Stimulated activated CD4-positive, alpha-beta T cell treated with anti-CD3 and anti-CD28 coated beads, Interleukin-4, amount 100 ng/mL, for 48 hours (primary cell): Measurements from ENCODE around the gene BANK1.
"Not testable (repeated sequence)": the region's sequence is repeated elsewhere in the genome, so short reads cannot be mapped to it uniquely, and the experiment has no call there.

Experiments
- DNase-seq, 2 donors: peaks; one replicate each; pipeline ENCODE4 v3.0.0-alpha.2; 2020; ENCODE audit warnings: low read depth in 2 of 2

The BANK1 gene

GRCh38 chr4:101888472-101888871 is 97.9 kb downstream of the BANK1 start:
- no peak for DNase-seq

- not testable (repeated sequence) for DNase-seq
Measured at GRCh38 chr4:101905527-101905926, 115.0 kb downstream of the BANK1 start.

DNA sequence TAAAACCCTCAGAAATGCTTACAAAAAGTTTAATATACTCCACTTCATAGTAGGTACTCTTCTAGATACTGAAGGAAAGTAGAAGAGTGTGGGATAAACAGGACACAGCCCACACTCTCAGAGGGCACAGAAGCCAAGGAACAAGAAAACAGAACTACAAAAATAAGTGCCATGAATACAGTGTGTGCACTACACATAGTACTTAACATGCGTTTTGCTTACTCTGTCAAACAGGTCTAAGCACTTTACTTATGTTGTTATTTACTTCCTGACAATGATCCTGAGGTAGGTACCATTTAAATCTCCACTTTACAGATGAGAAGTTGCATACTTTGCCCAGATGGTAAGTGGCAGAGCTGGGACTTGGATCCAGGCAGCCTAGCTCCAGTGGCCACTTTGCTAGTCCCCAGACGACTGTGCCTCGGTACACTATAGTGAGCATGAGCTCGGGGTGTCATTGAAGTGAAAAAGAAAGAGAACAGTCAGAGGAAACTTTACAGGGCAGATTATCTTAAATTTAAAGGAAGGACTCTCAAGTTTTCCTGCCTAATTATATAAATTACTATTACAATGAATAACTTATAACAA is 120.3 kb downstream of the BANK1 start:
- DNase-seq = no peak

DNA sequence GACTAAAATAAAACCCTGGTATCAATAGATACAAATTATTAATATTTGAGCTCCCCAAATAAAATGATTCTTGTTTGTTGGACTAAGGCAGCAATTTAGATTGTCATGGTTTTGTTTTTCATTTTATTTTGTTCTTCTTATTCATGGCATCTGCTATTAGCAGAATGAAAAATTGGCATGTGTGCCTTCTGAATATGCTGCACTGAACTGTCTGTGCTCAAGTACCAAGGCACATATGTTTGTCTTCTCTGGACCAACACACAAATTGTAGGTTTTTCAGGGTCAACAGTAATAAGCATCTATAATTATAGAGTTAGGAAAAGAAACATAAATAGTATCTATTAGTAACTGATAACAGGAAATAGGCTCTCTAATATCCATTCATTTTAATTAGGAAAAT is 121.1 kb downstream of the BANK1 start:
- DNase-seq = no peak

DNA sequence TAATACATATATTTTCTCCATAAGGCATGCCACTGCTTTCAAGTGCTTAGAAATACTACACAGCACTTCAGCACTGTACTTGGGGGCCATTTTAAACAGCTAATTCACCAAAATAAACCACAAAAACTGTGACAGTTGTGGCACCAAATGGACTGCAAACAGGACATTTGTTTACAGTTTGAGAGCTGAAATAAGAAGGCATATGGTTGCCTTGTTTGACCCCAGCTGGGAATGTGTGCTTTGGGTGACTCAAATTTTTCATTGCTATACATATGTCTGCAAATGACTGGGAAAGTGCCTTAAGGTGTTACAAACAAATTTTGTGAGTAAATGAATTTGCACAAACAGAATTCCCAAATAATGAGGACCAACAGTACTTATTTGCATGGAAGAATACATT is 124.2 kb downstream of the BANK1 start:
- DNase-seq = no peak

DNA sequence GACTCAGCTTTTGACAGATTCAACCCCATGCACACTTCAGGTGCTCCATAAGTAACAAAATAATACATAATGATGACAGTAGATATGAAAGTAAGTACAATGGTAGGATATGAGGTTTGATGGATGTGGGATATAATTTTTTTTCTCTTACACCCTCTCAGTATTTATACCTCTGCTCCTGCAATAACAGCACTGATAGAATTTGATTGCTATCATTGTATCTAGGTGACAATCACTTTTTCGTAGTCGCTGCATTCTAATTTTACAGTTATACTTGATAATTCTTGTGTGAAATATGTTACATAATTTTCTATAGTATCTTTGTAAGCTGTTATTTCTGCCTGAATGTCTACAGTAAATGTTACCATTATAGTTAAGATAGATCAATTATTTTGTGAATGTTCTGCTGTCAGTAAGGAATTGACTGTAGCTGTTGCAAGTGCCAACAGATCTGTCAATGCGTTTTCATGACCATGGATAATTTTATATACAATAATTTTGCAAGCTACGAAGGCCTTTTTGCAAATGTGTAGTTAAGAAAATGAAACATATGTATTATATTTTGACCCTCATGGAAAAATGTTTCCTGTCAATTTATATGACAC is 128.9 kb downstream of the BANK1 start:
- DNase-seq = no peak

DNA sequence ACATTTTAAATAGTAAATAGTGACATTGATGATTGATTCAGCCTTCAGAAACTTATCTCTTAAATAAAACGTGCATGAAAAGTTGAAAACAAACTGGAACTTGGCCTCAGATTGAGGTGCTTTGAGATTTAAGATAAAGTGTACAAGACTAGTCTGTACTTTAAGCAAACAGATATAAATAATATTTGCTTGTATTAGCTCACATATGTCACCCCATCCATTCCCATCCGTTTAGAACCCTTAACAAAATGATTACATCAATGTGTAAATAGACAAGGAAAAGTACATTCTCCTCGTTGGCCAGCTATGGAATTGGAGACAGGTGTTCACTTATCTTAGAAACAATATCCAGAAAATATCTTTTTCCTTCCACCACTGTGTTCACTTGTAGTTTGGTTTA is 130.8 kb downstream of the BANK1 start:
- no peak for DNase-seq

GRCh38 chr4:101931619-101932018 is 141.1 kb downstream of the BANK1 start:
- DNase-seq = no peak

- DNase-seq = no peak
Measured at GRCh38 chr4:101933855-101934254, 143.3 kb downstream of the BANK1 start.

GRCh38 chr4:101938836-101939235 is 148.3 kb downstream of the BANK1 start:
- DNase-seq = no peak

GRCh38 chr4:101941816-101942358 is 151.4 kb downstream of the BANK1 start:
- DNase-seq = no peak

GRCh38 chr4:101942891-101943290 is 152.4 kb downstream of the BANK1 start:
- DNase-seq = no peak

DNA sequence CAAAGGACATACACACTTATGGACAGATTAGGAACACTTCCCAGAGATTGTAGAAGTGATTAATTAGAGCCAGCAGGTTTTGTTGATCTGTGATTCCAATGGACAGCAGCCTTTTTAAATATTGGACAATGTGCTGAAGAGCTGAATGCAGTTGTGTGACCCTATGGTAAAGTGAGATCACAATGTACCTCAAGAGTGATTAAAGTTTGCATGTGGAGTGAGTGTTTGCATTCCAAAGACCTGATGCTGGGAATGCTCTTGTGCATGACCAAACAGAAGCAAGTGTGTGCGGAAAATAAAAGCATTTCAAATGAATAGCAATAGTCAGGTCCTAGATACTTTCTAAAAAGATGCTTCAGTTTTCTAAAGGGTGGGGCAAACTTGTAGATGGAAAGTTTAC is 154.1 kb downstream of the BANK1 start:
- no peak for DNase-seq

DNA sequence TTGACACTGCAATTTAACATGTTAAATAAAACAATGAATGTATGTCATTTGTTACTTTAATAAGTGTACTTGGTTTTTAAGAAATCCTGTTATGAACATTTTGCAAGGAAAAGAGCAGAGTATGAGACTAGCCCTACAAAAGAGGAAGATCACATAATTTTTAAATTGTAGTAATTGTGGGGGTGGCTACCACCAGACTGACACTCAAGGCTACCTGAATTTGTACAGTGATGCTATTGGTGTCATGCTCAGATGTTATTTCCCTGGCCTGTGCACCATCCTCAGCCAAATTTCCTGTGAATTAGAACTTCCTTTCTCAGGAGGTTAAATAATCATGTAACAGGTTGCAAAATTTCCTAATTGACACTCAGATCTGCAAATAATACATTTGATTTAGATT is 157.5 kb downstream of the BANK1 start:
- no peak for DNase-seq

DNA sequence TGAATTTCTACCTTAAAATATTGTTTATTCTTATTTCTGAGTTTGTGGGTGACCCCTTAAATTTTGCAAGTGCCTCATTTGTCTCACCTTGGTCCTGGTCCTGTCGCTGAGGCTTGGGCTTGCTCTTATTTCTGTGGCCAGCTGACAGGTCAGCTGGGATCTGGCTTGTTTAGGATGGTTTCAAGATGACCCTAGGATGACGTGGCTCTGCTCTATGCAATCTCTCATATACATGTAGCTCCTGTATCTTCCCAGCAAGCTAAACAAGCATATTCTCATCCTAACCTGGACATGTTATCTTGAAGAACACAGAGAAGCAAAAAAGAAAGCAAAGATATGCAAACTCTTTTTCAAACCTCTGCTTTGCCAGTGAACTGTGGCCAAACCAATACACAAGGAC is 158.4 kb downstream of the BANK1 start:
- DNase-seq = no peak

- no peak for DNase-seq
Measured at GRCh38 chr4:101950258-101950979, 159.9 kb downstream of the BANK1 start.

DNA sequence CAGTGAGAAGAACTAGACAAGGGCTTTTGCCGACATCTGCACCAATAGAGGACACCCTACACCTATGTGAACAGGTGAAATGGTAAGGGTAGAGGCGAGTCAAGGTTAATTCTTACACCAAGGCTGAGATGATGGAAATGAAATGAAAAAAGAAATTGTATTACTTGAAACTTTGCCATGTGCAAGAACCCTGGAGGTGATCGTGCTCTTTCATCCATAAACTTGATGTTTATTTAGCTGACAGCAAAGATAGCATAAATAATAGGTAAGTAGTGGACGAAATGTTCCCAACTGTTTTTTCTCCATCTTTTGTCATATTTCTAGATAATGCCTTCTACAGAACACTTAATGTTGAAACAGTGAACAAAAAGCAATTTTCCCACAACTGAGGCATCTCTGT is 162.5 kb downstream of the BANK1 start:
- no peak for DNase-seq

DNA sequence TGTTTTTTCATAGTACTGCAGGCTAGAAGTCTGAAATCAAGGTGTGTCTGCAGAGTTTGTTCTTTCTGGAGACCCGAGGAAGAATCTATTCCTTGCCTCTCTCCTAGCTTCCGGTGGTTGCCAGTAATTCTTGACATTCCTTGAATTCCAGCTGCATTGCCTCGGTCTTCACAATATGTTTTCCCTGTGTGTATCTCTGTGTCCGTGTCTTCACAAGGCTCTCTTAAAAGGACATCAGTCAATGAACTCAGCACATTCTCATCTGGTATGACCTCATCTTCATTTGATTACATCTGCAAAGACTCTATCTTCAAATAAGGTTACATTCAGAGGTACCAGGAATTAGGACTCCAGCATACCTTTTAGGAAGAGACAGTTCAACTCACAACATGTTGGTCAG is 163.4 kb downstream of the BANK1 start:
- DNase-seq = no peak

DNA sequence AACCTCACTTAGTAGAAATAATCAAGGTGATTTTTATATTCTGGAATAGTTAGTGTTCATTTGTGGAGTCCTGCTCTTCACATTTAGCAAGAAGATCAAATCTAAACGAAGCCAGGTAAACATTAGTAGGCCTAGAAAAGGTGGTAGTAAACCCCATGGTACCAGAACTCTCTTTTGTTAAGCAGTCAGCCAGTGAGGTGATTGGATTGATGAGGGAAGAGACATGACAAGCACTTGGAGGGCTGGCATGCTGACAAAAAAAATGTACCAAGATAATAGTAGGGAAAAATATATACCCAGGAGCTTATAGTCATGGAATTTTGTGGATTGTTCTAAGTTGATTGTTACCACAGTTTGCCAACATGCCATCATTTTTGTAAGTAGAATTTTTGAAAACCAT is 163.8 kb downstream of the BANK1 start:
- DNase-seq = no peak

DNA sequence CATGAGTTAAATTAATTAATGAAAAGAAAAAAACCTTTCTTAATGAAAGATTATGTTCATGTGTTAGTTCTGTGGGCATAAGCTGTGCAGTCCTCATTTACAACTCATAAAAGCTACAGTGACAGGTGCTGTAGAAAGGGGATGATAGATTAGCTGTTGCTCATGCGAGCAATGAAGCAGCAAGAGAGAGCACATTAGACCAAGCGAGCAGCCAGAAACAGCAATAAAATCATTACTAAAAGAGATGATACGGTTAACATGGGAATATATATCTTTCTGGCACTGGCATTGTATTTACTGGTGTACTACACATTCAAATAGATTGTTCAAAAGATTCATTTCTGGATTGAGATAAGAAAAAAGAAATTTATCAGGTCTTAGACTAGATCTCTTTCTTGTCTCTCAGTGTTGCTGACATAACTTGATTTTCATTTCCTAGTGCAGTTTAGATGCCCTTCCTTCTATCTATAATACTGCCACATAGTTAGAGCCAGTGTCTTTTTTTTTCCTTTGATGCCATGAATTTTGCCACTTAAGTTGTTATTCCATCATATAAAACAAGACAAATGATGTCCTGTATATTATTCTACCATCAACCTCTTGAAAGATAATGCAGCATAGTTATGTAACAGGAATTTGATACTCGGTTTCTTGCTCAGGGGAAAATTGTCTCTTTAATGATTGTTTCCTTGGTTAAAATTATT is 164.6 kb downstream of the BANK1 start:
- no peak for DNase-seq

GRCh38 chr4:101956068-101956825 is 165.7 kb downstream of the BANK1 start:
- DNase-seq = no peak

DNA sequence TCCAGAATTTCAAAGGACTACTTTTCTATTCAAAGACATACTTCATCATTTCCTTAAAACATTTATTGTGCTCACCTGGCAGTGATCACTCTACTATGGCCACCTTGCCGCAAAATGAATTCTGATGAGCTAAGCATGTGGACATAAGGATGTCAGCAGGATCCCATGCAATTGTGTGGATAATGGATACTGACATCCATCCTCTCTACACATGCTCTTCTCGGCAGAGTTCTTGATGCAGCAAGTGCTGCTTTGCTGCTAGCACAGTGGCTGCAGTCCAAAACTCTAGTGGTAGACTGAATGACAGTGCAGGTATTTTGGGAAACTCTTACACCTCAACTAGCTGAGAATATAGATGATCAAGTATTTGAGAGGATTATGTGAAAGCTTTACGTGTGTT is 168.0 kb downstream of the BANK1 start:
- no peak for DNase-seq
